HEK293 (cell line): ENCODE results near the gene ADGRD1.

Experiments
- CTCF ChIA-PET: fragments of 350-600 bp; formaldehyde crosslinking; extraction: SDS; loops from one replicate; lab custom pipeline; 2021; ENCODE audit warnings: antibody characterized with exemption; lab: Yijun Ruan, JAX
- POLR2A ChIA-PET: fragments of 300-600 bp; formaldehyde crosslinking; extraction: SDS; loops from one replicate; lab custom pipeline; 2020; ENCODE audit warnings: antibody characterized with exemption, inconsistent platforms; lab: Yijun Ruan, JAX
- H3K27ac ChIP-seq: fragments of 200-500 bp; sonication (Bioruptor generic); 2 replicates; pipeline ENCODE4 v1.5.1; 2014; ENCODE audit warnings: low read depth, low read length, control low read depth, inconsistent platforms; ENCODE audit errors: extremely low read depth
- H3K36me3 ChIP-seq, 2 experiments: fragments of 200-500 bp in 1 of 2; sonication (Bioruptor generic) in 1 of 2; 1 replicate in 1 of 2; 2 replicates in 1 of 2; pipeline ENCODE4 v1.5.1; 2014 to 2017; ENCODE audit warnings: inconsistent platforms in 2 of 2, low read length in 2 of 2; ENCODE audit not compliant: control insufficient read depth in 2 of 2, insufficient read depth in 1 of 2
- H3K4me1 ChIP-seq: fragments of 200-500 bp; sonication (Bioruptor generic); 2 replicates; pipeline ENCODE4 v1.5.1; 2014; ENCODE audit warnings: mild to moderate bottlenecking, low read length, inconsistent platforms; ENCODE audit not compliant: control insufficient read depth, insufficient read depth
- H3K4me3 ChIP-seq: 2 replicates; pipeline ENCODE4 v1.5.1; 2011; ENCODE audit warnings: low read depth, mild to moderate bottlenecking, control low read depth, low read length, moderate library complexity
- H3K9me3 ChIP-seq: fragments of 200-500 bp; sonication (Bioruptor generic); 2 replicates; pipeline ENCODE4 v1.5.1; 2014; ENCODE audit warnings: low read depth, low read length, inconsistent platforms; ENCODE audit not compliant: control insufficient read depth, insufficient read depth
- ATF2 ChIP-seq: fragments of 450-650 bp; formaldehyde crosslinking; IDR thresholded peaks from 2 replicates; pipeline ENCODE4 v1.5.1; 2016; ENCODE audit warnings: missing biosample characterization, missing genetic modification characterization, low read depth
- GLI2 ChIP-seq: fragments of 450-650 bp; formaldehyde crosslinking; IDR thresholded peaks from 2 replicates; pipeline ENCODE4; 2017; ENCODE audit warnings: missing biosample characterization, missing genetic modification characterization, low read depth, borderline replicate concordance
- GLIS1 ChIP-seq: fragments of 450-650 bp; formaldehyde crosslinking; IDR thresholded peaks from 2 replicates; pipeline ENCODE4 v1.5.1; 2016; ENCODE audit warnings: missing biosample characterization, missing genetic modification characterization
- GLIS2 ChIP-seq: fragments of 450-650 bp; formaldehyde crosslinking; IDR thresholded peaks from 2 replicates; pipeline ENCODE4 v1.5.1; 2016; ENCODE audit warnings: missing biosample characterization, missing genetic modification characterization
- HIC1 ChIP-seq: fragments of 450-650 bp; formaldehyde crosslinking; IDR thresholded peaks from 2 replicates; pipeline ENCODE4 v1.5.1; 2016; ENCODE audit warnings: missing biosample characterization, missing genetic modification characterization
- KLF8 ChIP-seq: fragments of 450-650 bp; formaldehyde crosslinking; IDR thresholded peaks from 2 replicates; pipeline ENCODE4 v1.5.1; 2016; ENCODE audit warnings: missing biosample characterization, missing genetic modification characterization
- OVOL3 ChIP-seq: fragments of 450-650 bp; formaldehyde crosslinking; IDR thresholded peaks from 2 replicates; pipeline ENCODE4 v1.5.1; 2016; ENCODE audit warnings: missing biosample characterization, missing genetic modification characterization
- PRDM4 ChIP-seq: fragments of 450-650 bp; formaldehyde crosslinking; IDR thresholded peaks from 2 replicates; pipeline ENCODE4 v1.5.1; 2017; ENCODE audit warnings: missing biosample characterization, missing genetic modification characterization
- REPIN1 ChIP-seq: fragments of 450-650 bp; formaldehyde crosslinking; IDR thresholded peaks from 2 replicates; pipeline ENCODE4 v1.5.1; 2017; ENCODE audit warnings: missing biosample characterization, missing genetic modification characterization, low read depth
- TSHZ1 ChIP-seq: fragments of 450-650 bp; formaldehyde crosslinking; IDR thresholded peaks from 2 replicates; pipeline ENCODE4 v1.5.1; 2016; ENCODE audit warnings: missing biosample characterization, missing genetic modification characterization, borderline replicate concordance
- ZEB2 ChIP-seq: fragments of 450-650 bp; formaldehyde crosslinking; IDR thresholded peaks from 2 replicates; pipeline ENCODE4 v1.5.1; 2016; ENCODE audit warnings: missing biosample characterization, missing genetic modification characterization
- ZIC2 ChIP-seq: fragments of 450-650 bp; formaldehyde crosslinking; IDR thresholded peaks from 2 replicates; pipeline ENCODE4 v1.5.1; 2016; ENCODE audit warnings: missing biosample characterization, missing genetic modification characterization
- ZNF157 ChIP-seq: fragments of 450-650 bp; formaldehyde crosslinking; IDR thresholded peaks from 2 replicates; pipeline ENCODE4 v1.5.1; 2016; ENCODE audit warnings: missing biosample characterization, missing genetic modification characterization
- ZNF214 ChIP-seq: fragments of 450-650 bp; formaldehyde crosslinking; IDR thresholded peaks from 2 replicates; pipeline ENCODE4 v1.5.1; 2017; ENCODE audit warnings: missing biosample characterization, mild to moderate bottlenecking, missing genetic modification characterization, borderline replicate concordance
- ZNF341 ChIP-seq: fragments of 450-650 bp; formaldehyde crosslinking; IDR thresholded peaks from 2 replicates; pipeline ENCODE4; 2016; ENCODE audit warnings: low read depth, missing biosample characterization, missing genetic modification characterization
- ZNF600 ChIP-seq: fragments of 450-650 bp; formaldehyde crosslinking; IDR thresholded peaks from 2 replicates; pipeline ENCODE4 v1.5.1; 2016; ENCODE audit warnings: missing biosample characterization, missing genetic modification characterization
- ZNF777 ChIP-seq: fragments of 450-650 bp; formaldehyde crosslinking; IDR thresholded peaks from 2 replicates; pipeline ENCODE4 v1.5.1; 2017; ENCODE audit warnings: missing biosample characterization, missing genetic modification characterization, borderline replicate concordance

ADGRD1 gene

GRCh38 chr12:131035245-131035681, 81.6 kb downstream of the ADGRD1 start:
- H3K36me3 ChIP-seq = no peaks in the 10 kb centered on the region
- ChIA-PET POLR2A (no interaction called here), CTCF (interaction anchor here (1.0 kb wide), 1 partner anchor 81 kb away, joined by 3 read pairs; no protein-coding TSS in a partner anchor)
- no peaks in the 10 kb centered on the region for H3K9me3 ChIP-seq
- no peak overlapping the region for H3K27ac ChIP-seq
- TF ChIP-seq ZNF777 (no peak), GLIS2 (tag by site-specific recombination) (no peak), KLF8 (tag by site-specific recombination) (no peak), ATF2 (no peak), ZNF341 (tag by site-specific recombination) (no peak), ZNF600 (no peak), ZIC2 (tag by site-specific recombination) (peak; percentile 64), PRDM4 (tag by site-specific recombination) (no peak)
- H3K4me1 ChIP-seq = no peaks in the 10 kb centered on the region
- no peak overlapping the region for H3K4me3 ChIP-seq

- H3K4me1 ChIP-seq = no peaks in the 10 kb centered on the region
- no peaks in the 10 kb centered on the region for H3K9me3 ChIP-seq
- no peak overlapping the region for H3K27ac ChIP-seq
- CTCF ChIA-PET = no interaction called here
- H3K4me3 ChIP-seq = no peak overlapping the region
- POLR2A ChIA-PET = no interaction called here
- no peaks in the 10 kb centered on the region for H3K36me3 ChIP-seq
- TF ChIP-seq GLIS1 (no peak), OVOL3 (tag by site-specific recombination) (no peak), ZEB2 (tag by site-specific recombination) (no peak), ZNF157 (tag by site-specific recombination) (no peak), HIC1 (no peak), ZNF214 (tag by site-specific recombination) (no peak), REPIN1 (tag by site-specific recombination) (no peak), GLI2 (no peak), TSHZ1 (tag by site-specific recombination) (no peak)
Measured at GRCh38 chr12:131038159-131038558, 84.5 kb downstream of the ADGRD1 start.
